KMS-11 (cell line): ENCODE measurements around the gene STIMATE.

Source experiments
- H2AFZ ChIP-seq: fragments of 200-600 bp; sonication (generic); 2 replicates; pipeline ENCODE4 v1.6.1; 2016; ENCODE audit warnings: antibody characterized with exemption, mixed run types, low read depth
- H3K27ac ChIP-seq: fragments of 200-600 bp; sonication (generic); 2 replicates; pipeline ENCODE4 v1.6.1; 2016; ENCODE audit warnings: mild to moderate bottlenecking, mixed run types
- H3K27me3 ChIP-seq: fragments of 200-600 bp; sonication (generic); 2 replicates; pipeline ENCODE4 v1.6.1; 2017; ENCODE audit warnings: mild to moderate bottlenecking, low read depth, mixed run types, moderate library complexity; ENCODE audit not compliant: insufficient read depth
- H3K36me3 ChIP-seq: fragments of 200-600 bp; sonication (generic); 2 replicates; pipeline ENCODE4 v1.6.1; 2017; ENCODE audit warnings: mild to moderate bottlenecking, mixed run types; ENCODE audit not compliant: insufficient read depth
- H3K4me1 ChIP-seq: fragments of 200-600 bp; sonication (generic); 2 replicates; pipeline ENCODE4 v1.6.1; 2016; ENCODE audit warnings: mild to moderate bottlenecking, low read depth, mixed run types; ENCODE audit not compliant: poor library complexity, severe bottlenecking
- H3K4me2 ChIP-seq: fragments of 200-600 bp; sonication (generic); 2 replicates; pipeline ENCODE4 v1.7.0; 2016; ENCODE audit warnings: mild to moderate bottlenecking, mixed run types
- H3K4me3 ChIP-seq: fragments of 200-600 bp; sonication (generic); IDR thresholded peaks from 2 replicates; pipeline ENCODE4 v1.6.1; 2017; ENCODE audit warnings: low read depth, low read length, mixed read lengths; ENCODE audit not compliant: insufficient read depth
- H3K79me2 ChIP-seq: fragments of 200-600 bp; sonication (generic); 2 replicates; pipeline ENCODE4 v1.6.1; 2016; ENCODE audit warnings: low read depth, mixed run types; ENCODE audit not compliant: insufficient read depth
- H3K9ac ChIP-seq: fragments of 200-600 bp; sonication (generic); 2 replicates; pipeline ENCODE4 v1.6.1; 2016; ENCODE audit warnings: mild to moderate bottlenecking, mixed run types
- H4K20me1 ChIP-seq: fragments of 200-600 bp; sonication (generic); 2 replicates; pipeline ENCODE4 v1.6.1; 2016; ENCODE audit warnings: mild to moderate bottlenecking, mixed run types; ENCODE audit not compliant: insufficient read depth
- TF ChIP-seq, protein P1 (sequence below): fragments of 200-600 bp; sonication (generic); conservative IDR thresholded peaks from 2 replicates; pipeline ENCODE4 v1.6.1; 2017; ENCODE audit warnings: low read depth, mild to moderate bottlenecking, antibody characterized with exemption, low read length, moderate library complexity, mixed read lengths

The STIMATE gene

GRCh38 chr3:52822363-52822762, 75.0 kb downstream of the STIMATE start:
- Histone ChIP-seq H3K79me2 (no peaks in the 10 kb centered on the region), H3K4me3 (no peak overlapping the region), H3K27ac (no peak overlapping the region), H4K20me1 (no peaks in the 10 kb centered on the region), H3K27me3 (no peaks in the 10 kb centered on the region), H3K9ac (no peak overlapping the region), H3K36me3 (no peaks in the 10 kb centered on the region), H3K4me1 (no peaks in the 10 kb centered on the region), H2AFZ (no peak overlapping the region), H3K4me2 (no peak overlapping the region)
- TF ChIP-seq, protein P1, sequence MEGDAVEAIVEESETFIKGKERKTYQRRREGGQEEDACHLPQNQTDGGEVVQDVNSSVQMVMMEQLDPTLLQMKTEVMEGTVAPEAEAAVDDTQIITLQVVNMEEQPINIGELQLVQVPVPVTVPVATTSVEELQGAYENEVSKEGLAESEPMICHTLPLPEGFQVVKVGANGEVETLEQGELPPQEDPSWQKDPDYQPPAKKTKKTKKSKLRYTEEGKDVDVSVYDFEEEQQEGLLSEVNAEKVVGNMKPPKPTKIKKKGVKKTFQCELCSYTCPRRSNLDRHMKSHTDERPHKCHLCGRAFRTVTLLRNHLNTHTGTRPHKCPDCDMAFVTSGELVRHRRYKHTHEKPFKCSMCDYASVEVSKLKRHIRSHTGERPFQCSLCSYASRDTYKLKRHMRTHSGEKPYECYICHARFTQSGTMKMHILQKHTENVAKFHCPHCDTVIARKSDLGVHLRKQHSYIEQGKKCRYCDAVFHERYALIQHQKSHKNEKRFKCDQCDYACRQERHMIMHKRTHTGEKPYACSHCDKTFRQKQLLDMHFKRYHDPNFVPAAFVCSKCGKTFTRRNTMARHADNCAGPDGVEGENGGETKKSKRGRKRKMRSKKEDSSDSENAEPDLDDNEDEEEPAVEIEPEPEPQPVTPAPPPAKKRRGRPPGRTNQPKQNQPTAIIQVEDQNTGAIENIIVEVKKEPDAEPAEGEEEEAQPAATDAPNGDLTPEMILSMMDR, result no peak

DNA sequence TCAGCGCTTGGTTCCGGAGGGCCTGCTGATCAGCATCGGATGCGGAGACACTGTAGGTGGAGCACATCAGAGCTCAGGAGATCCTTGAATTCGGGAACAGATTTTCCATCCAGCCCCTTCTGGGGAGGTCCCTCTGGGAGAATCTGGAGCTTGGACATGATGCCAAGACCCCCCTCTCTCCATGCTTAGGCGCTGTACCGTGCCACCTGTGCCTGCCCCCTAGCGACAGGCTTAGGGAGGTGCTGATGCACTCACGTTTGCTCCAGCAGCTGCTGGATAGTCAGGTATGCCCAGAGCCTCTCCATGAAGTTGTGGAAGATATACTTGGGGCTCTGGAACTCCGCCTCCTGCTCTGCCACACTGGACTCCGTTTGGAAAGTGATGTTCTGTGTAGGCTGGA, 76.6 kb downstream of the STIMATE start:
- no peaks in the 10 kb centered on the region for H4K20me1 ChIP-seq
- H3K4me2 ChIP-seq, result no peak overlapping the region
- no peak overlapping the region for H3K9ac ChIP-seq
- no peak overlapping the region for H3K27ac ChIP-seq
- H3K36me3 ChIP-seq, result no peaks in the 10 kb centered on the region
- H2AFZ ChIP-seq, result no peak overlapping the region
- H3K27me3 ChIP-seq, result no peaks in the 10 kb centered on the region
- no peaks in the 10 kb centered on the region for H3K79me2 ChIP-seq
- TF ChIP-seq, protein P1, result peak; percentile 43; the same call in 1 of the 2 replicates
- H3K4me3 ChIP-seq, result no peak overlapping the region
- no peaks in the 10 kb centered on the region for H3K4me1 ChIP-seq

GRCh38 chr3:52819936-52820335, 77.4 kb downstream of the STIMATE start:
- H3K36me3 ChIP-seq, result no peaks in the 10 kb centered on the region
- H3K9ac ChIP-seq, result no peak overlapping the region
- H3K4me2 ChIP-seq, result no peak overlapping the region
- H4K20me1 ChIP-seq, result no peaks in the 10 kb centered on the region
- H3K4me1 ChIP-seq, result no peaks in the 10 kb centered on the region
- TF ChIP-seq, protein P1, result no peak
- no peak overlapping the region for H3K4me3 ChIP-seq
- H3K27me3 ChIP-seq, result no peaks in the 10 kb centered on the region
- no peak overlapping the region for H2AFZ ChIP-seq
- H3K79me2 ChIP-seq, result no peaks in the 10 kb centered on the region
- no peak overlapping the region for H3K27ac ChIP-seq

- H3K36me3 ChIP-seq, result no peaks in the 10 kb centered on the region
- no peak overlapping the region for H3K4me3 ChIP-seq
- no peak overlapping the region for H2AFZ ChIP-seq
- no peaks in the 10 kb centered on the region for H3K79me2 ChIP-seq
- H3K4me1 ChIP-seq, result no peaks in the 10 kb centered on the region
- H3K27ac ChIP-seq, result no peak overlapping the region
- H3K4me2 ChIP-seq, result no peak overlapping the region
- TF ChIP-seq, protein P1, result no peak
- no peaks in the 10 kb centered on the region for H4K20me1 ChIP-seq
- H3K27me3 ChIP-seq, result no peaks in the 10 kb centered on the region
- H3K9ac ChIP-seq, result no peak overlapping the region
Observed at GRCh38 chr3:52817860-52818259, 79.5 kb downstream of the STIMATE start.

DNA sequence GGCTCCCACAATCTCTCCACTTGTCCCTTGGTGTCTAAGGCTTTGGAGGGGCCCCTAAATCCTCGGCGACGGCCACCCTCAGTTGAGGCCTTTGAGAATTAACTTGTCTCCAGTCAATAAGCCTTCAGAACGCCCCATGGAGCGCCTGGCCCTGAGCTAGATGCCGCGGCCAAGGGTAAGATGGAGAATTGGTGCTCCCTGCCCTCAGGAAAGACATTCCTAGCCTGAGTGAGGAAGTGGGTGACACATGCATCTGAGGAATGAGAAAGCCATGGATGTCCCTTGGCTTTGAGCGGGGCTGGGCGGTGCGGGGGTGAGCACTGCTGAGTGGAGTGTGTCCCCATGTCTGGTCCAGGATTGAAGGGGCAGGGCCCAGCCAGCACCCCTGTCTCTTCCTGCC, 80.1 kb downstream of the STIMATE start:
- Histone ChIP-seq H3K79me2 (no peaks in the 10 kb centered on the region), H3K36me3 (no peaks in the 10 kb centered on the region), H3K4me3 (no peak overlapping the region), H4K20me1 (no peaks in the 10 kb centered on the region), H3K9ac (no peak overlapping the region), H3K4me1 (no peaks in the 10 kb centered on the region), H3K27ac (no peak overlapping the region), H3K27me3 (no peaks in the 10 kb centered on the region), H3K4me2 (no peak overlapping the region), H2AFZ (no peak overlapping the region)
- TF ChIP-seq, protein P1, result no peak
